ENCODE results near the gene TRNP1. TPM values are rescaled to one million over a fixed set of nuclear protein-coding genes. Genes with fewer than 3 reads are reported as not detected.

The TRNP1 gene
- polyA plus RNA-seq, 1 donor from 2014 or later = 11.0 TPM

DNA sequence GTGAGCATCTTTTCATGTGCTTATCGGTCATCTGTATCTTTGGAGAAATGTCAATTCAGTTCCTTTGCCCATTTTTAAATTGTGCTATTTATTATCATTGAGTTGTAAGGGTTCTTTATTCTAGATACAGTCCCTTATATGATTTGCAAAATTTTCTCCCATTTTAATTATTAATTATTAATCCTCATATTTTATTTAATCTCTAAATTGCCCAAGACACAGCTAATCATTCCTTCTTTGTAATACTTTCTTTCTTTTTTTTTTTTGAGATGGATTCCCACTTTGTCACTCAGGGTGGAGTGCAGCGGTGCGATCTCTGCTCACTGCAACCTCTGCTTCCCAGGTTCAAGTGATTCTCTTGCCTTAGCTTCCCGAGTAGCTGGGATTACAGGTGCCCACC, 32.2 kb downstream of the TRNP1 start:
- Histone ChIP-seq H3F3A (ENCODE audit: insufficient read depth, low read length, poor library complexity, severe bottlenecking) (no peaks in the 10 kb centered on the region), H3K4me3 (ENCODE audit: low read length) (no peak overlapping the region), H3K27me3 (ENCODE audit: insufficient read depth, low read depth, low read length) (no peaks in the 10 kb centered on the region), H3K79me2 (replicated peaks; ENCODE audit: insufficient read depth, low read length) (no peaks in the 10 kb centered on the region), H3K36me3 (ENCODE audit: insufficient read depth, low read length) (no peaks in the 10 kb centered on the region), H3K9ac (ENCODE audit: low read length) (no peak overlapping the region), H4K20me1 (ENCODE audit: insufficient read depth) (no peaks in the 10 kb centered on the region), H3K9me2 (ENCODE audit: insufficient read depth, low read length) (no peaks in the 10 kb centered on the region), H3K4me2 (ENCODE audit: low read length) (no peak overlapping the region), H2AFZ (ENCODE audit: low read depth, low read length) (no peak overlapping the region), H3K27ac (ENCODE audit: low read length) (no peak overlapping the region), H3K9me3 (ENCODE audit: low read length) (no peaks in the 10 kb centered on the region)
- TF ChIP-seq POLR2AphosphoS5 (IDR thresholded peaks at IDR 0.05) = no peak
- no peak for TF ChIP-seq EP300 (conservative IDR thresholded peaks at IDR 0.05; ENCODE audit: poor library complexity, severe bottlenecking)
- TF ChIP-seq MXI1 (conservative IDR thresholded peaks at IDR 0.05; ENCODE audit: poor library complexity, severe bottlenecking) = no peak
- TF ChIP-seq, protein P1, sequence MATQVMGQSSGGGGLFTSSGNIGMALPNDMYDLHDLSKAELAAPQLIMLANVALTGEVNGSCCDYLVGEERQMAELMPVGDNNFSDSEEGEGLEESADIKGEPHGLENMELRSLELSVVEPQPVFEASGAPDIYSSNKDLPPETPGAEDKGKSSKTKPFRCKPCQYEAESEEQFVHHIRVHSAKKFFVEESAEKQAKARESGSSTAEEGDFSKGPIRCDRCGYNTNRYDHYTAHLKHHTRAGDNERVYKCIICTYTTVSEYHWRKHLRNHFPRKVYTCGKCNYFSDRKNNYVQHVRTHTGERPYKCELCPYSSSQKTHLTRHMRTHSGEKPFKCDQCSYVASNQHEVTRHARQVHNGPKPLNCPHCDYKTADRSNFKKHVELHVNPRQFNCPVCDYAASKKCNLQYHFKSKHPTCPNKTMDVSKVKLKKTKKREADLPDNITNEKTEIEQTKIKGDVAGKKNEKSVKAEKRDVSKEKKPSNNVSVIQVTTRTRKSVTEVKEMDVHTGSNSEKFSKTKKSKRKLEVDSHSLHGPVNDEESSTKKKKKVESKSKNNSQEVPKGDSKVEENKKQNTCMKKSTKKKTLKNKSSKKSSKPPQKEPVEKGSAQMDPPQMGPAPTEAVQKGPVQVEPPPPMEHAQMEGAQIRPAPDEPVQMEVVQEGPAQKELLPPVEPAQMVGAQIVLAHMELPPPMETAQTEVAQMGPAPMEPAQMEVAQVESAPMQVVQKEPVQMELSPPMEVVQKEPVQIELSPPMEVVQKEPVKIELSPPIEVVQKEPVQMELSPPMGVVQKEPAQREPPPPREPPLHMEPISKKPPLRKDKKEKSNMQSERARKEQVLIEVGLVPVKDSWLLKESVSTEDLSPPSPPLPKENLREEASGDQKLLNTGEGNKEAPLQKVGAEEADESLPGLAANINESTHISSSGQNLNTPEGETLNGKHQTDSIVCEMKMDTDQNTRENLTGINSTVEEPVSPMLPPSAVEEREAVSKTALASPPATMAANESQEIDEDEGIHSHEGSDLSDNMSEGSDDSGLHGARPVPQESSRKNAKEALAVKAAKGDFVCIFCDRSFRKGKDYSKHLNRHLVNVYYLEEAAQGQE (IDR thresholded peaks at IDR 0.05; ENCODE audit: borderline replicate concordance) = no peak
- no peak for TF ChIP-seq EZH2 (IDR thresholded peaks at IDR 0.05; ENCODE audit: borderline replicate concordance, insufficient read depth, low read length, poor library complexity, severe bottlenecking)
- TF ChIP-seq, protein P2, sequence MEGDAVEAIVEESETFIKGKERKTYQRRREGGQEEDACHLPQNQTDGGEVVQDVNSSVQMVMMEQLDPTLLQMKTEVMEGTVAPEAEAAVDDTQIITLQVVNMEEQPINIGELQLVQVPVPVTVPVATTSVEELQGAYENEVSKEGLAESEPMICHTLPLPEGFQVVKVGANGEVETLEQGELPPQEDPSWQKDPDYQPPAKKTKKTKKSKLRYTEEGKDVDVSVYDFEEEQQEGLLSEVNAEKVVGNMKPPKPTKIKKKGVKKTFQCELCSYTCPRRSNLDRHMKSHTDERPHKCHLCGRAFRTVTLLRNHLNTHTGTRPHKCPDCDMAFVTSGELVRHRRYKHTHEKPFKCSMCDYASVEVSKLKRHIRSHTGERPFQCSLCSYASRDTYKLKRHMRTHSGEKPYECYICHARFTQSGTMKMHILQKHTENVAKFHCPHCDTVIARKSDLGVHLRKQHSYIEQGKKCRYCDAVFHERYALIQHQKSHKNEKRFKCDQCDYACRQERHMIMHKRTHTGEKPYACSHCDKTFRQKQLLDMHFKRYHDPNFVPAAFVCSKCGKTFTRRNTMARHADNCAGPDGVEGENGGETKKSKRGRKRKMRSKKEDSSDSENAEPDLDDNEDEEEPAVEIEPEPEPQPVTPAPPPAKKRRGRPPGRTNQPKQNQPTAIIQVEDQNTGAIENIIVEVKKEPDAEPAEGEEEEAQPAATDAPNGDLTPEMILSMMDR (IDR thresholded peaks at IDR 0.05; ENCODE audit: poor library complexity, severe bottlenecking) = no peak
- TF ChIP-seq RAD21 (conservative IDR thresholded peaks at IDR 0.05) = no peak
- no peak for TF ChIP-seq SMC3 (conservative IDR thresholded peaks at IDR 0.05; ENCODE audit: poor library complexity)
- TF ChIP-seq TAF1 (IDR thresholded peaks at IDR 0.05; ENCODE audit: low read depth) = no peak

DNA sequence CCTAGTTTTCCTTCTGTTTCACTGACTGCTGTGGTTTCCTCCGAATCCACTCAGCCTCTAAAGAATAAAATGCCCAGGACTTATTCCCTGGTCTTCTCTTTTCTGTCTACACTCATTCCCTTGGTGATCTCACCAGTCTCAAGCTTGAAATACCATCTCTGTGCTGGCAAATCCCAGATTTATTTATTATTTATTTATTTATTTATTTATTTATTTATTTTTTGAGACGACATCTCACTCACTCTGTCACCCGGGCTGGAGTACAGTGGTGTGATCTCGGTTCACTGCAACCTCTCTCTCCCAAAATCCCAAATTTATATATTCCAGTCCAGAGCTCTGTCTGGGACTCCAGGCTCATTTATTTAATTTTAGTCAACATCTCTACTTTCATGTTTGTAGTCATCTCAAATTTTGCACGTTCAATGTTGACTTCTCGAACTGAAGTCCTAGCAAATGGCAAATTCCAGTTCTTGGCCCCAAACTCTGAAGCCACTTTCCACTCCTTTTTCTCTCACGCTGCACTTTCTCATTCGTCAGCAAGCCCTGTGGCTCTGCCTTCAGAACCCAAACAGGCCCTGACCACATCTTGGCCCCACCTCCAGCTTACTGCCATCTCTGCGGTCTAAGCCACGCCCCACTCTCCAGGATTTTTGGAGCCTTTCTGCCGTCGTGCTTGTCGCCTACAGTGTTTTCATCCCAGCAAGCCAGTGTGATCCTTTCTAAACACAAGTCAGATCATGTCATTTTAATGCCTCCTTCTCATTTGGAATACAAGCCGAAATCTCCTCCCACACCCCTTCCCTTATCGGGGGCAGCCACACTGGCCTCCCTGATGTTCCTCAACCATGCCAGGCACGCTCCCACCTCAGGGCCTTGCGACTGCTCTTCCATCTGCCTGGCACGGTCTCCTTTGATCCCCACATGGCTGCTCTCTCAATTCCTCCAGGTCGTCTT, 33.4 kb downstream of the TRNP1 start:
- Histone ChIP-seq H3K36me3 (ENCODE audit: insufficient read depth, low read length) (no peaks in the 10 kb centered on the region), H3F3A (ENCODE audit: insufficient read depth, low read length, poor library complexity, severe bottlenecking) (no peaks in the 10 kb centered on the region), H3K4me3 (ENCODE audit: low read length) (no peak overlapping the region), H3K27ac (ENCODE audit: low read length) (no peak overlapping the region), H3K79me2 (replicated peaks; ENCODE audit: insufficient read depth, low read length) (no peaks in the 10 kb centered on the region), H3K27me3 (ENCODE audit: insufficient read depth, low read depth, low read length) (no peaks in the 10 kb centered on the region), H4K20me1 (ENCODE audit: insufficient read depth) (no peaks in the 10 kb centered on the region), H3K9me3 (ENCODE audit: low read length) (no peaks in the 10 kb centered on the region), H3K4me2 (ENCODE audit: low read length) (no peak overlapping the region), H3K9me2 (ENCODE audit: insufficient read depth, low read length) (no peaks in the 10 kb centered on the region), H2AFZ (ENCODE audit: low read depth, low read length) (no peak overlapping the region), H3K9ac (ENCODE audit: low read length) (no peak overlapping the region)
- TF ChIP-seq, protein P2 (IDR thresholded peaks at IDR 0.05; ENCODE audit: poor library complexity, severe bottlenecking) = no peak
- no peak for TF ChIP-seq MXI1 (conservative IDR thresholded peaks at IDR 0.05; ENCODE audit: poor library complexity, severe bottlenecking)
- no peak for TF ChIP-seq EZH2 (IDR thresholded peaks at IDR 0.05; ENCODE audit: borderline replicate concordance, insufficient read depth, low read length, poor library complexity, severe bottlenecking)
- no peak for TF ChIP-seq POLR2AphosphoS5 (IDR thresholded peaks at IDR 0.05)
- no peak for TF ChIP-seq EP300 (conservative IDR thresholded peaks at IDR 0.05; ENCODE audit: poor library complexity, severe bottlenecking)
- TF ChIP-seq, protein P1 (IDR thresholded peaks at IDR 0.05; ENCODE audit: borderline replicate concordance) = no peak
- no peak for TF ChIP-seq TAF1 (IDR thresholded peaks at IDR 0.05; ENCODE audit: low read depth)
- TF ChIP-seq RAD21 (conservative IDR thresholded peaks at IDR 0.05) = no peak
- no peak for TF ChIP-seq SMC3 (conservative IDR thresholded peaks at IDR 0.05; ENCODE audit: poor library complexity)
